NCI-H82 treated with DMSO at 0.1 percent for 48 hours (cell line): ENCODE results near the gene SNRNP35.
"Not testable (repeated sequence)": the region's sequence is repeated elsewhere in the genome, so short reads cannot be mapped to it uniquely, and the experiment has no call there.

Experiments
- DNase-seq: peaks from one replicate; lab custom pipeline; 2025; ENCODE audit not compliant: unreplicated experiment; lab: John Stamatoyannopoulos, UW

Gene SNRNP35

GRCh38 chr12:123446333-123446713 lies 11.6 kb upstream of the SNRNP35 start:
- DNase-seq: no peak

GRCh38 chr12:123449249-123449733 lies 8.6 kb upstream of the SNRNP35 start:
- no peak for DNase-seq

DNA sequence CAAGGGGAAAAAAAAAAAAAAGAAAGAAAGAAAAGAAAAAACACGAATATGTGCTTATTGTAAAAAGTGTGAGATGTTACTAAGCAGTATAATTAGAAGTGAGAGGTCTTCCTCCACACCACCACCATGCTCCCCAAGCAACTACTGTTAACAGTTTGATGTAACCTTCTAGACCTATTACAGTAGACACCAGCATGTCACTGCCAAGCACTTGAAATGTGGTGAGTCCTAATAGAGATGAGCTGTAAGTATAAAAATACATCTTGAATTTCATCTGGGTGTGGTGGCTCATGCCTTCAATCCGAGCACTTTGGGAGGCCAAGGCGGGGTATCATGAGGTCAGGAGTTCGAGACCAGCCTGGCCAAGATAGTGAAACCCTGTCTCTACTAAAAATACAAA lies 8.1 kb upstream of the SNRNP35 start:
- no peak for DNase-seq

GRCh38 chr12:123450636-123451035 lies 7.3 kb upstream of the SNRNP35 start:
- no peak for DNase-seq

- not testable (repeated sequence) for DNase-seq
These were observed 5.7 kb upstream of the SNRNP35 start for GRCh38 chr12:123452276-123452550.

- no peak for DNase-seq
These were observed 4.8 kb upstream of the SNRNP35 start for GRCh38 chr12:123453165-123453564.

GRCh38 chr12:123463174-123463573 lies 5.2 kb downstream of the SNRNP35 start:
- not testable (repeated sequence) for DNase-seq

DNA sequence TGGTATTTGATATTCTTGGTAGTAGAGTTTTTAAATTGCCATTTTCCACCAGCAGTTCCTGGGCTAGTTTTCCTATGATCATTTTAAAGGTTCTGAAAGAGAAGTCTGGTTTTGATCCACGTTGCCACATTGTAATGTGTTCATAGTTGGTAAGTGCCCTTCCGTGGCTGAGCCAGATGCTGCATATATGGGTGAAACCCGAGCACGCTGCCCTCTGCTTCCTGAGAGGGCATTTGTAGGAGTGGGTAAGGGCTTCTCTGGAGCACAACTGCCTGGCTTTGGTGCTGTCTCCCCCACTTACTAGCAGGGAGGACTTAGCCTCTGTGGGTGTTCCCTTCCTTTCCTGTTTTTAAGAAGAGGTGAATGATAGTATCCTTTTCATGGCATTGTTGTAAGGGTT lies 7.1 kb downstream of the SNRNP35 start:
- no peak for DNase-seq

DNA sequence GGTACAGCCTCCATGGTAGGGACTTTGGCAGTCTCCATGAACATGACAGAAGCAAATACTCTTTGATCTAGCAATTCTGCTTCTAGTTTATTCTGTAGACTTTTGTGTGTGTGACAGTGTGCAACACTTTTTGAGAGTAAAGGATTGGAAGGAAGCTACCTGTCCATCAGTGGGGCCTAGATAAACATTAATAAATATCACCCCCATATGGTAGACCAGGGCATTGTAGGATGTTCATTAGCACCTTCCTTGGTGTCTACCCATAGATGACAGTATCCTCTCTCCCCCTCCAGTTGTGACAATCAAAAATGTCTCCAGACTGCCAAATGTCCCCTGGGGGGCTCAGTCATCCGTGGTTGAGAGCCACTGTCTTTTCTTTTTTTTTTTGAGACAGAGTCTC lies 10.8 kb downstream of the SNRNP35 start:
- DNase-seq: no peak

GRCh38 chr12:123469978-123470377 lies 12.0 kb downstream of the SNRNP35 start:
- DNase-seq: no peak

GRCh38 chr12:123471374-123472068 lies 13.6 kb downstream of the SNRNP35 start:
- DNase-seq: no peak

DNA sequence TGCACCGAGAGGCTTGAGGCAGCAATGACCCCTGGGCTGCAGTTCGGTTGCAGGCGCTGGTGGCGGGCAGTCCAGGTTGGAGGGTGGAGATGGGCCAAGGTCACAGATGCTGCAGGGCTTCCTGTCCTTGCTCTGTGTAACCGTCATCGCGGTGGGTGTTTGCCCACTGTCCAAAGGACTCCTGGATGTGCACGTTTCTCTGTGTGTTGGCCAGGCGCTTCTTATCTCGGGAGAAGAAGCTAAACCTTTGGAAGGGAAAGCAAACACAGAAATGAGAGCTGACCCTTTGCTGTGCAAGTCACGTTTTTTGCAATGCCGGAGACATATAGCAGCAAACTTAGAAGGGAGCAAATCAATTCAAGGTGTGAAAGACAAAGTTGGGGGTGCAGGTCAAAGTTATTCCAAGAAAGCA lies 14.5 kb downstream of the SNRNP35 start:
- DNase-seq: no peak

DNA sequence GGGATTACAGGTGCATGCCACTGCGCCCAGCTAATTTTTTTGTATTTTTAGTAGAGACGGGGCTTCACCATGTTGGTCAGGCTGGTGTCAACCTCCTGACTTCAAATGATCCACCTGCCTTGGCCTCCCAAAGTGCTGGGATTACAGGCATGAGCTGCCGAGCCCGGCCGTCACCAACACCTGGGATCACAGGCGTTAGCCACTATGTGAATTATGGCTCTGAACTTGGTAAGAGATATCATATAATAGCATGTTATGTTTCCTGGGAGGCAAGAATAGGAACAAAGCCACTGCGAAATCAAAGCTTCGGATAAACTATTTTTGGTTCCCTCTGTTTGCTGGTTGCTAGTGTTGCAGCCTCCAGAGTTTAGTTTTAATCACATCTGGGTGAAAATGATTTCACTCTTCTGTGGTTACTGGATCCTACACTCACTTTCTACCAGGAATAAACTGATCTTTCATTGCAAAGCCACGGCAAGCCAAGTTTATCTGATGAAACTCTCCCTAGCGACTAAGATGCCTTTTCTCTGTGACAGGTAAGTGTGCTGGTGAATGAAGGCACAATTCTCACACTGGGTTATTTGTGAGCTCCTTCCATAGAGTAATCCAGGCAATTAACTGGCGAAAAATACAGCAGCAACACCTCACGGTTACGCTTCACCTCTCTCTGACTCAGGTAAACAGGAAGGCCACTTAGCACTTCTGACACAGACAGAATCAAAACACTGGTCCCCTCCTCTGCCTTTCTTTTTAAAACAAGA lies 16.7 kb downstream of the SNRNP35 start:
- no peak for DNase-seq

DNA sequence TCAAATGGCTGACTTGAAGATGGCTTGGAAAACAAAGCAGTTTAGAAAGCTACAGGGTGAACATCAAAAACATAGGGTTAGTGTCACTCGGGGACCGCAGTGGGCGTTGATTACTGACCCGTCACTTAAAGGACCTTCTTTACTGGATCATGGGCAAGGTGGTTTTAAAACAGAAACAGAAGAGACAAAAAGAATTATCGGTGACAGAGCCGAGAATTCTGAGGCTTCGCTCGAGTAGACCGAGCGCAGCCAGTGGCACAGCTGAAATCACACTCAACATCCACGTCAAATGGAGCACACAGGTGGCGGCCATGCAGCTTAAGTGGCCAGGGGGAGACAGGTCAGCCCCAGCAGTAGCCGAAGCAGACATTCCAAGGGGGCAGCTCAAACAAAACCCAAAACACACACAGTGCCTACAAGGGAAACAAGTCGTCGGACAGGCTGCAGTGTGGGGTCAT lies 17.3 kb downstream of the SNRNP35 start:
- DNase-seq: no peak

GRCh38 chr12:123478069-123478468 lies 20.1 kb downstream of the SNRNP35 start:
- no peak for DNase-seq

DNA sequence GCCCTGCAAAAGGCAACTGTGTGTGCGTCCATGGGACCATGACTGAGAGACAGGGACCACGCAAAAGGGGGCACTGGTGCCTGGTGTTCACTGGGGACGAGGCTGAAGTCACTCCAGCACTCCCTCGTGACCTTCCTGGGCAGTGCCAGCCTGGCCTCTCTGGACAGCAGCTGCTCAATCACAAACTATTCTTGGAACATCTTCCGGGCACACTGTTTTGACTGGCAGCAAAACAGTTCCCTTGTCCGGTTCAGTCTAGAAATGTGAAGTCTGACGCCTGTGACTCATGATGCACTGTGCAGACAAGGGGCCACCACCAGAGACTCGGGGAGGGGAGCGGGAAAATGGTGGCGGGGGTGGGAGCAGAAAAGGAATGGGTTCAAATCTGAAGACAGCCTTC lies 20.8 kb downstream of the SNRNP35 start:
- DNase-seq: no peak

DNA sequence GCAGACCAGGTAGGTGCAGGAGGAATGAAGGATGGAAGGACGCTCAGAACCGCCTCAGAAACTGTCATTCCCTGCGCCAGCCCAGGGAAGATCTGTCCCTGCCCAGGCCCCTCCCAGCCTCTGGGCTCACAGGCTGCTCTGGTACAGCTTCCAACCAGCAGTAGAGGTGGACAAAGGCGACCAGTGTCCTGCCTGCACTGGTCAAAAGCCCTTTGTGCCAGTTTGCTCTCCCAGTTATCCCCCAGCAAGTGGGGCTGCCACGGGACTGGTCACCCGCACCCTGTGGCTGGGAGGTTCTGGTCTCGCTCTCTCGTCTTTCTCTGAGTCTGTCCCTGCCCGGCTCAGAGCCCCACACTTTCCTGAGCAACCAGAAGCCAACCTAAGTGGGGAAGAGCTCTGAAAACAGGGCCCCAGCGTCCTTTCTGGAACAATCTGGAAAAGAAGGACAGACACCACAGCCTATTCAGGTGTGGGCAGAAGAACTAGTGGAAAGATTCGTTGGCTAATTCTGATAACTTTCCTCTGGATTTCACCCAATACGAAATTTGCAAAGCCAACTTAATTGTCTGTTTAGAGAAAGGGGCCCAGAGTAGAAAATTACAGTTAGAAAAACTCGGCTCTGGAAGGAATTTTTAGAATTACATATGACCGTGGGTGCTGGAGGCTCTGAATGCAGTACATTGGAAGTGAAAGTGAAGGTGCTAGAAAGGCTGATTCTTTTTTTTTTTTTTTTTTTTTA lies 21.7 kb downstream of the SNRNP35 start:
- DNase-seq: no peak

- not testable (repeated sequence) for DNase-seq
These were observed 23.3 kb downstream of the SNRNP35 start for GRCh38 chr12:123481251-123481650.

DNA sequence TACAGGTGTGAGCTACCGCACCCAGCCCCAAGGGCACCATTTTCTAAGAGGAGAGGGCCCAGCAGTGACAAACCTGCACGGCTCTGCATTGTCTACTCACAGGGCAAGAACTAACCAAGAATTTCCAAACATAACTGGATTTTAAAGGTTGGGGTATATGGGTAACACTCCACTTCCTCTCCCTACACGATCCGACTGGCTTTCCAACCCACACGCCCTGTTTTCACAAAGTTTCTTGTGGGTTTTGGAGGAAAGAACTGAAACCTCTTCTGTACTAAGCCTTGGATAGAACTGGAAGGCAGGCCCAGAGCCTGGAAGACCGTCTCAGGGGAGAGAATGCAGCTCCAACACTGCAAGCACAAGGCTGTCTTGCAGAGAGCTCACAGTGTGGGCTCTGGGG lies 24.9 kb downstream of the SNRNP35 start:
- no peak for DNase-seq

DNA sequence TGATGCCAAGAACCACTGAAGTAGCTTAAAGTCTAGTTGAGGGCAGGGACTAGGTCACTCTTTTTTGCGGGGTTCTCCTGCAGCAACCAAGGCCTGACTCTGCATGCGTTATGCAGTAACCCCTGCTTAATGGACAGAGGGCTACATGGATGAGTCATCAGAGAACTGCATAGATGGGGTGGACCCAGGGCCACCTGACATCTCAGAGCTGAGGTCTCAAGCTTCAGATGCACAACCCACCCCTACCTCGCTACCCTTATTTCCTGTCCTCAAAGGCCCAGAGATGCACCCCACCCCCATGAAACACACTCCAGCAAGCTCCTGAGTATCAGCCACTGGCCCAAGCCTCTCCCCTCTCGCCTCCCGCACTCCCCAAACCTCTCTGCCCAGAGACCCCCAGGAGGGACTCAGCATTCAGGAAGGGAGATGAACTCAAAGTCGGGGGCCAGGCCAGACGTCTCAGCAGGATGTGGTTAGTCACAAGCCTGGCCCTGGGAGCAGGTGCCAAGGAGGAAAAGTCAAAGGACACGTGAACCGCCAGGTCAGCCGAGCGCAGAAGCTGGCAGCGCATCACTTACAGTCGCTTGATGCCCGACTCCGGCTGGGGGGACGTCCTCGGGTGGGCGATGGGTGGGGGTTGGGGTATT lies 25.8 kb downstream of the SNRNP35 start:
- DNase-seq: no peak

DNA sequence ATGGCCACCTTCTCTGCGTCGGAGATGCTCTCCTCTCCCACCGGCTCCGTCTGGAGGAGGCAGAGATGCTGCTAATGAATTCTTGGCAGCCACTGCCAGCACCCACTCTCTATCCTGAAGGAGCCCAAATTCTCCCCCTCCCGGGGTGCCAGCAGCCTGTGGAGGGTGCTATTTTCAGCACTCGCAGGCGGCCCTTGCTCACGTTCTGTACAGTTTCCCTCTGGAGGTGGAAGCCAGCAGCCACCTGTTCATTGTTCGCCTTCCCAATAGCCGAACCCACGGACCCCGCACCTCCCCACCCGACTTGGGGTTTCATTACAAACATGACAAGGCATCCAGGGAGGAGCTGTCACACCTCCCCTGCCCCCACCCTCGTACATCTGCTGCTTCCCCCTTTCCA lies 27.8 kb downstream of the SNRNP35 start:
- DNase-seq: no peak
